Measurements from ENCODE around the gene PQBP1. TPM values are rescaled to one million over a fixed set of nuclear protein-coding genes. Genes with fewer than 3 reads are reported as not detected.
A peak's percentile ranks its signal among the peaks of the same experiment; 100 is the strongest.

PQBP1 gene, protein sequence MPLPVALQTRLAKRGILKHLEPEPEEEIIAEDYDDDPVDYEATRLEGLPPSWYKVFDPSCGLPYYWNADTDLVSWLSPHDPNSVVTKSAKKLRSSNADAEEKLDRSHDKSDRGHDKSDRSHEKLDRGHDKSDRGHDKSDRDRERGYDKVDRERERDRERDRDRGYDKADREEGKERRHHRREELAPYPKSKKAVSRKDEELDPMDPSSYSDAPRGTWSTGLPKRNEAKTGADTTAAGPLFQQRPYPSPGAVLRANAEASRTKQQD
- total RNA-seq, result 72.8 and 86.3 TPM in 2 replicates
- 83.5 and 86.8 TPM in 2 replicates for polyA plus RNA-seq
- 71.6 and 84.2 TPM in 2 replicates for polyA plus RNA-seq (2011; cell fraction: cytosol; rRNA removed)
- 114 and 146 TPM in 2 replicates for polyA plus RNA-seq (2011; cell fraction: nucleus; rRNA removed)
- 80.7 and 105 TPM in 2 replicates for polyA plus RNA-seq (2012)
- 61.8 and 66.3 TPM in 2 replicates for polyA minus RNA-seq
- 79.9 TPM for polyA minus RNA-seq (2011; cell fraction: cytosol; rRNA and poly(A)+ RNA removed)
- polyA minus RNA-seq (2011; cell fraction: nucleus; rRNA and poly(A)+ RNA removed), result 17.0 and 23.5 TPM in 2 replicates
- percentile 63 among the genes with signal in this experiment for Bru-seq, nascent RNA
- BruChase-seq, experiment 1, labeled RNA remaining after a 6-hour chase, result percentile 83 among the genes with signal in this experiment
- BruChase-seq, experiment 2, labeled RNA remaining after a 2-hour chase, result percentile 70 among the genes with signal in this experiment
- long read RNA-seq, transcript PQBP1-203 (7 exons, 1,056 nt), result minor isoform, 7 of 137 reads
- long read RNA-seq, transcript PQBP1-204 (6 exons, 760 nt), result minor isoform, 8 of 137 reads
- long read RNA-seq, transcript PQBP1-216 (7 exons, 938 nt), result minor isoform, 15 of 137 reads
- long read RNA-seq, transcript PQBP1-207 (7 exons, 1,020 nt), result major isoform, 73 of 137 reads
- long read RNA-seq, partial matches to known transcripts, result 3 of 137 reads
- long read RNA-seq, other reads (novel, unspliced or antisense), result 25 of 137 reads

DNA sequence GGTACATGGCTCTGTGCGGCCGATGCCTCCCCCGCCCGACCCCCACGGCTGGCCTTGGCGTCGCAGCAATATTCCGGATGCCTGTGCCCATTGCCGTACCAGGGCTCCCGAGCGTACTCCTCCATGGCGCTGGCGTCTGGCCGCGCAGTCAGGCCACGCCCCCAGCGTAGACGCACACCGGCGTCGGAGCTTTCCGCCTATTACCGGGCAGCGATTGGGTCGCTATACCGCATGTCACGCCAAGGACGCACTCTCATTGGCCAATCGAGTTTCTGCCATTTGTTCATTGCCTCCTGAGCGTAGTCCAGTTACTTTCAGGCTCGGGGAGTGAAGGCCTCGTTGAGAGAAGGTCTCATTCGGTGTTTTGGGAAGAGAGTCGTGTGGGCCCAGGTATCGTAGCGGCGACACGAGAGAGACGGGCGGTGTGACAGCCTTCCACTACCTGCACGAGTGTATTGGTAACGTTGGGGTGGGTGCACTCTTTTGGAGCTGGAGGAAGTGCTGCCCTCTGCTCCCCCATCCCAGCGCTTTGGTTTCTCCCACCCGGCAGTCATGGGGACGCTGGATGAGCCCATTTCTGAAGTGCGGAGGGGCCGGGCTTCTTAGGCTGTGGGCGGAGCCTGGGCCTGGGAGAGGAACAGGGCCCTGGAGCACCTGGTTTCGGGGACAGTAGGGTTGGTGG, at the start of gene PQBP1, which contains the start of gene TIMM17B:
PQBP1 (plus strand) TSS at position 306 of the 682 bp plus-strand sequence. CDS start 580 bp downstream, outside the sequence.
TIMM17B (minus strand) TSS at position 144 of the 682 bp plus-strand sequence; CDS start at position 125, 19 bp downstream.
- Histone ChIP-seq H3K27ac (ENCODE audit: insufficient read depth, low read depth, low read length) (peak within 1 kb of the TSS; percentile 69), H3K79me2 (ENCODE audit: control insufficient read depth, insufficient read depth, low read length) (peaks cover 19% of the 10 kb centered on the region), H3K36me3 (ENCODE audit: control insufficient read depth in 2 of 2, extremely low read depth in 1 of 2, insufficient read depth in 2 of 2, low read length in 2 of 2) (peaks cover 0 to 4% of the 10 kb centered on the region in 2 experiments), H2AFZ (ENCODE audit: low read depth, low read length) (no peak within 1 kb of the TSS), H3K4me2 (ENCODE audit: insufficient read depth, low read length) (peak within 1 kb of the TSS; percentile 80), H3K9ac (replicated peaks; ENCODE audit: extremely low read depth, insufficient read depth, low read length) (peak within 1 kb of the TSS; percentile 89), H3K4me3 (replicated peaks in 1 of 3; ENCODE audit: insufficient read depth in 1 of 3, low read depth in 1 of 3, low read length in 3 of 3) (peak within 1 kb of the TSS; percentile 17 to 65 (median 51)), H3K27me3 (ENCODE audit: control insufficient read depth in 2 of 2, insufficient read depth in 2 of 2, low read length in 2 of 2) (no peaks in the 10 kb centered on the region), H3K9me1 (replicated peaks; ENCODE audit: control insufficient read depth, extremely low read depth, insufficient read depth, low read length) (no peaks in the 10 kb centered on the region), H4K20me1 (replicated peaks; ENCODE audit: control insufficient read depth, extremely low read depth, insufficient read depth, low read length) (no peaks in the 10 kb centered on the region), H3K4me1 (ENCODE audit: control insufficient read depth, extremely low read depth, insufficient read depth, low read length) (peaks cover 6% of the 10 kb centered on the region), H3K9me3 (replicated peaks; ENCODE audit: control insufficient read depth, insufficient read depth, low read length) (no peaks in the 10 kb centered on the region)
- TF ChIP-seq, protein P1, sequence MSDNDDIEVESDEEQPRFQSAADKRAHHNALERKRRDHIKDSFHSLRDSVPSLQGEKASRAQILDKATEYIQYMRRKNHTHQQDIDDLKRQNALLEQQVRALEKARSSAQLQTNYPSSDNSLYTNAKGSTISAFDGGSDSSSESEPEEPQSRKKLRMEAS (IDR thresholded peaks at IDR 0.05; ENCODE audit: insufficient read depth, insufficient read length), result no peak
- TF ChIP-seq POLR2AphosphoS5 (IDR thresholded peaks at IDR 0.05; ENCODE audit: insufficient read depth, low read depth, low read length) (peak; percentile 59), POLR2A (IDR thresholded peaks at IDR 0.05; ENCODE audit: low read depth, low read length) (peak; percentile 72)
- DNase-seq (ENCODE audit: low read depth, low spot score) (peak; percentile 96), FAIRE-seq (peak; percentile 99)
- dilution Hi-C loops (cut with MboI; ENCODE audit: extremely low pct_ligation_motif_present, low sequenced_read_pairs) (no loop called here), intact Hi-C loops (cut with micrococcal nuclease) (loop anchor here (1.0 to 10.0 kb wide), 5 partner anchors 13 to 367 kb away; partner anchors contain the start of genes FOXP3, PPP1R3F, SLC35A2 and SUV39H1)
- ChIA-PET POLR2A (interaction anchor here (0.6 to 0.9 kb wide), 3 partner anchors 60 to 320 kb away, joined by 3 read pairs; no protein-coding TSS in a partner anchor), CTCF (interaction anchor here (1.3 to 1.6 kb wide), 2 partner anchors 13 to 250 kb away, joined by 4 to 6 read pairs; partner anchors contain the start of gene SLC35A2)
- no TSS peak for BruUV-seq (replicated peaks)

Measured in endothelial cell of umbilical vein (primary cell).